CD4-positive, alpha-beta T cell treated with Interleukin-4 for 1 hour (primary cell): Measurements from ENCODE around the gene CCDC167.

Source experiments
- DNase-seq, 2 donors: peaks; one replicate each; pipeline ENCODE4 v3.0.0-alpha.2; 2020 to 2022

CCDC167 gene

GRCh38 chr6:37528541-37528940 lies 28.8 kb upstream of the CCDC167 start:
- DNase-seq, result no peak

- no peak for DNase-seq
Measured at GRCh38 chr6:37525460-37526357, 26.0 kb upstream of the CCDC167 start.

- no peak for DNase-seq
Measured at GRCh38 chr6:37524970-37525318, 25.3 kb upstream of the CCDC167 start.

- DNase-seq, result no peak
Measured at GRCh38 chr6:37524025-37524969, 24.6 kb upstream of the CCDC167 start.

GRCh38 chr6:37523412-37523811 lies 23.7 kb upstream of the CCDC167 start:
- DNase-seq, result no peak

- no peak for DNase-seq
Measured at GRCh38 chr6:37522836-37523235, 23.1 kb upstream of the CCDC167 start.

GRCh38 chr6:37521674-37522073 lies 22.0 kb upstream of the CCDC167 start:
- no peak for DNase-seq

- no peak for DNase-seq
Measured at GRCh38 chr6:37520926-37521325, 21.2 kb upstream of the CCDC167 start.

GRCh38 chr6:37519461-37519860 lies 19.8 kb upstream of the CCDC167 start:
- DNase-seq, result no peak

GRCh38 chr6:37518116-37518515 lies 18.4 kb upstream of the CCDC167 start:
- DNase-seq, result no peak

- DNase-seq, result peak; percentile 84 to 89
Measured at GRCh38 chr6:37517411-37517812, 17.7 kb upstream of the CCDC167 start.

- no peak for DNase-seq
Measured at GRCh38 chr6:37516920-37517405, 17.3 kb upstream of the CCDC167 start.

- DNase-seq, result peak; percentile 93 to 95
Measured at GRCh38 chr6:37516076-37516919, 16.6 kb upstream of the CCDC167 start.

- DNase-seq, result no peak
Measured at GRCh38 chr6:37515712-37516075, 16.0 kb upstream of the CCDC167 start.

- DNase-seq, result no peak
Measured at GRCh38 chr6:37514837-37515236, 15.1 kb upstream of the CCDC167 start.

GRCh38 chr6:37514321-37514771 lies 14.7 kb upstream of the CCDC167 start:
- DNase-seq, result peak in 1 of 2 donors; percentile 41

GRCh38 chr6:37513576-37513975 lies 13.9 kb upstream of the CCDC167 start:
- DNase-seq, result no peak

GRCh38 chr6:37513155-37513554 lies 13.5 kb upstream of the CCDC167 start:
- no peak for DNase-seq

- no peak for DNase-seq
Measured at GRCh38 chr6:37512400-37513011, 12.8 kb upstream of the CCDC167 start.

- DNase-seq, result no peak
Measured at GRCh38 chr6:37511910-37512399, 12.3 kb upstream of the CCDC167 start.

GRCh38 chr6:37511201-37511600 lies 11.5 kb upstream of the CCDC167 start:
- DNase-seq, result no peak
